CD4-positive, alpha-beta T cell (primary cell): ENCODE data around the gene GAS2L1. TPM values are rescaled to one million over a fixed set of nuclear protein-coding genes. Genes with fewer than 3 reads are reported as not detected.

ENCODE experiments used
- ATAC-seq: fragments of 200-7000 bp; cut with Tn5 transposase; one replicate; pipeline ENCODE4 v1.10.0; 2022; ENCODE audit warnings: mild to moderate bottlenecking; ENCODE audit not compliant: poor library complexity
- CTCF ChIA-PET: fragments of 350-600 bp; sonication (Branson Sonifier 250); formaldehyde crosslinking; loops from one replicate; lab custom pipeline; 2021; ENCODE audit warnings: antibody characterized with exemption, inconsistent platforms; lab: Charles Lee
- POLR2A ChIA-PET: fragments of 350-600 bp; sonication (Branson Sonifier 250); formaldehyde crosslinking; loops from one replicate; lab custom pipeline; 2021; ENCODE audit warnings: antibody characterized with exemption, inconsistent platforms; lab: Charles Lee
- DNase-seq, 14 experiments: peaks; one replicate each; pipeline ENCODE4 v3.0.0-alpha.2; 2013 to 2020; ENCODE audit warnings: mixed read lengths in 2 of 14
- H3K27ac ChIP-seq, 2 donors: one replicate each; pipeline versions ENCODE4 v1.5.1 to v1.7.0; 2013; ENCODE audit warnings: low read length in 2 of 2, low read depth in 1 of 2, mild to moderate bottlenecking in 1 of 2
- H3K27me3 ChIP-seq, 2 experiments: 1 replicate in 1 of 2; 2 replicates in 1 of 2; pipeline versions ENCODE4 v1.6.1 to v1.7.0; 2013; ENCODE audit warnings: low read length in 2 of 2, control low read depth in 1 of 2, mild to moderate bottlenecking in 1 of 2, moderate library complexity in 1 of 2; ENCODE audit not compliant: insufficient read depth in 2 of 2, control insufficient read depth in 1 of 2
- H3K36me3 ChIP-seq: one replicate; pipeline ENCODE4 v1.6.1; 2013; ENCODE audit warnings: low read length, control low read depth; ENCODE audit not compliant: insufficient read depth
- H3K4me1 ChIP-seq: one replicate; pipeline ENCODE4 v1.6.1; 2013; ENCODE audit warnings: low read length, control low read depth; ENCODE audit not compliant: insufficient read depth
- H3K4me3 ChIP-seq: one replicate; pipeline ENCODE4 v1.5.1; 2013; ENCODE audit warnings: mild to moderate bottlenecking, low read length, moderate library complexity
- H3K9me3 ChIP-seq, 2 experiments: 1 replicate in 1 of 2; 2 replicates in 1 of 2; pipeline versions ENCODE4 v1.6.1 to v1.7.0; 2013; ENCODE audit warnings: low read length in 2 of 2, mild to moderate bottlenecking in 2 of 2, control low read depth in 1 of 2, moderate library complexity in 1 of 2; ENCODE audit not compliant: control insufficient read depth in 1 of 2, insufficient read depth in 1 of 2
- H3K27ac Mint-ChIP-seq: one replicate; pipeline ENCODE4 v1.8.0; 2020; ENCODE audit warnings: mixed read lengths
- H3K27me3 Mint-ChIP-seq: one replicate; pipeline ENCODE4 v1.8.0; 2021; ENCODE audit warnings: mixed read lengths
- H3K36me3 Mint-ChIP-seq: one replicate; pipeline ENCODE4 v1.8.0; 2021; ENCODE audit warnings: low read depth, mixed read lengths
- H3K4me1 Mint-ChIP-seq: one replicate; pipeline ENCODE4 v1.8.0; 2021; ENCODE audit warnings: low read depth, mixed read lengths
- H3K4me3 Mint-ChIP-seq: one replicate; pipeline ENCODE4 v1.8.0; 2020; ENCODE audit warnings: mild to moderate bottlenecking, mixed read lengths
- H3K9me3 Mint-ChIP-seq: one replicate; pipeline ENCODE4 v1.8.0; 2020; ENCODE audit warnings: mixed read lengths
- CTCF ChIP-seq: fragments of 200-600 bp; IDR thresholded peaks from one replicate; pipeline ENCODE4 v1.8.0; 2022; ENCODE audit warnings: antibody characterized with exemption, mild to moderate bottlenecking
- intact Hi-C, 2 experiments: fragments of 100-400 bp; cut with DNase I in 1 of 2; cut with micrococcal nuclease in 1 of 2; formaldehyde crosslinking; loops; one replicate each; pipeline versions ENCODE4 v1.15.1 to v1.9.0; 2023 to 2025; cut with DNase I, micrococcal nuclease
- total RNA-seq, 174 experiments: library from RNA in 2 of 174; stranded (reverse) in 2 of 174; gene quantifications; one replicate each; pipeline ENCODE4 v1.2.3 and lab custom pipeline; 2021 to 2026

The GAS2L1 gene
- total RNA-seq, 2 experiments from 2014 or later: 0.28 to 0.77 TPM

GRCh38 chr22:29327089-29327764 lies 20.8 kb downstream of the GAS2L1 start:
- Histone ChIP-seq H3K36me3 (peaks cover 37% of the 10 kb centered on the region), H3K4me3 (no peak overlapping the region), H3K27ac (no peak overlapping the region), H3K9me3 (no peaks in the 10 kb centered on the region), H3K4me1 (no peaks in the 10 kb centered on the region), H3K27me3 (no peaks in the 10 kb centered on the region)
- Mint-ChIP-seq H3K27ac (no peak overlapping the region), H3K9me3 (no peaks in the 10 kb centered on the region), H3K27me3 (no peaks in the 10 kb centered on the region), H3K36me3 (peaks cover 22% of the 10 kb centered on the region), H3K4me1 (no peaks in the 10 kb centered on the region), H3K4me3 (no peak overlapping the region)
- no peak for DNase-seq
- no peak for TF ChIP-seq CTCF
- no peak for ATAC-seq
- ChIA-PET CTCF (no interaction called here), POLR2A (no interaction called here)
- intact Hi-C loops: no loop called here

- Mint-ChIP-seq H3K4me1 (no peaks in the 10 kb centered on the region), H3K9me3 (no peaks in the 10 kb centered on the region), H3K36me3 (peaks cover 27% of the 10 kb centered on the region), H3K4me3 (no peak overlapping the region), H3K27me3 (no peaks in the 10 kb centered on the region), H3K27ac (no peak overlapping the region)
- Histone ChIP-seq H3K4me1 (no peaks in the 10 kb centered on the region), H3K36me3 (peaks cover 44% of the 10 kb centered on the region), H3K27ac (no peak overlapping the region), H3K27me3 (no peaks in the 10 kb centered on the region), H3K4me3 (no peak overlapping the region), H3K9me3 (no peaks in the 10 kb centered on the region)
- intact Hi-C loops: no loop called here
- TF ChIP-seq CTCF: no peak
- CTCF ChIA-PET: no interaction called here
- no peak for ATAC-seq
- DNase-seq: no peak
- POLR2A ChIA-PET: no interaction called here
Measured at GRCh38 chr22:29328055-29328454, 21.6 kb downstream of the GAS2L1 start.

- H3K9me3 ChIP-seq: no peaks in the 10 kb centered on the region
- intact Hi-C loops: no loop called here
- no peak overlapping the region for H3K27ac ChIP-seq
- no peaks in the 10 kb centered on the region for H3K9me3 Mint-ChIP-seq
- DNase-seq (no peak), ATAC-seq (no peak)
- H3K27ac Mint-ChIP-seq: no peak overlapping the region
- no peaks in the 10 kb centered on the region for H3K4me1 Mint-ChIP-seq
- no peaks in the 10 kb centered on the region for H3K27me3 ChIP-seq
- H3K36me3 ChIP-seq: peaks cover 49% of the 10 kb centered on the region
- peaks cover 35% of the 10 kb centered on the region for H3K36me3 Mint-ChIP-seq
- ChIA-PET CTCF (no interaction called here), POLR2A (no interaction called here)
- no peaks in the 10 kb centered on the region for H3K27me3 Mint-ChIP-seq
- no peak overlapping the region for H3K4me3 ChIP-seq
- H3K4me3 Mint-ChIP-seq: no peak overlapping the region
- no peaks in the 10 kb centered on the region for H3K4me1 ChIP-seq
- no peak for TF ChIP-seq CTCF
Measured at GRCh38 chr22:29328566-29329500, 22.4 kb downstream of the GAS2L1 start.
